Neural cell (in vitro differentiated cells): ENCODE measurements around the gene YIPF2. TPM values are rescaled to one million over a fixed set of nuclear protein-coding genes. Genes with fewer than 3 reads are reported as not detected.
"Not testable (repeated sequence)": the region's sequence is repeated elsewhere in the genome, so short reads cannot be mapped to it uniquely, and the experiment has no call there.

Experiments used
- H2AFZ ChIP-seq: fragments of 200-600, 300-800 bp; sonication (generic), shearing (Covaris generic); 2 replicates; pipeline ENCODE4 v1.6.0; 2014; ENCODE audit warnings: low read depth, mild to moderate bottlenecking, antibody characterized with exemption, low read length, moderate library complexity
- H3F3A ChIP-seq: fragments of 200-600 bp; shearing (Covaris generic); 2 replicates; pipeline ENCODE4 v1.6.1; 2016; ENCODE audit warnings: mild to moderate bottlenecking, moderate library complexity, mixed read lengths, antibody characterized with exemption, low read length; ENCODE audit not compliant: insufficient read depth, poor library complexity, severe bottlenecking
- H3K27ac ChIP-seq: fragments of 200-600, 300-800 bp; sonication (generic), shearing (Covaris generic); 2 replicates; pipeline ENCODE4 v1.5.1; 2014; ENCODE audit warnings: mild to moderate bottlenecking, low read length, moderate library complexity
- H3K27me3 ChIP-seq: fragments of 300-800, 200-600 bp; sonication (generic), shearing (Covaris generic); 2 replicates; pipeline ENCODE4 v1.6.0; 2014; ENCODE audit warnings: mild to moderate bottlenecking, low read depth, low read length, moderate library complexity; ENCODE audit not compliant: insufficient read depth
- H3K36me3 ChIP-seq: fragments of 300-800, 200-600 bp; sonication (generic), shearing (Covaris generic); 2 replicates; pipeline ENCODE4 v1.5.1; 2014; ENCODE audit warnings: mild to moderate bottlenecking, antibody characterized with exemption, low read length, moderate library complexity; ENCODE audit not compliant: insufficient read depth
- H3K4me2 ChIP-seq: fragments of 300-800, 200-600 bp; sonication (generic), shearing (Covaris generic); 2 replicates; pipeline ENCODE4 v1.6.0; 2014; ENCODE audit warnings: mild to moderate bottlenecking, low read length
- H3K4me3 ChIP-seq: fragments of 300-800, 200-600 bp; sonication (generic), shearing (Covaris generic); 2 replicates; pipeline ENCODE4 v1.5.1; 2014; ENCODE audit warnings: mild to moderate bottlenecking, low read length, moderate library complexity
- H3K79me2 ChIP-seq: fragments of 200-600 bp; shearing (Covaris generic); replicated peaks from 2 replicates; pipeline ENCODE4 v1.6.0; 2014; ENCODE audit warnings: mild to moderate bottlenecking, low read length, moderate library complexity; ENCODE audit not compliant: insufficient read depth
- H3K9ac ChIP-seq: fragments of 300-800, 200-600 bp; sonication (generic), shearing (Covaris generic); 2 replicates; pipeline ENCODE4 v1.6.1; 2016; ENCODE audit warnings: mild to moderate bottlenecking, low read length, mixed read lengths
- H3K9me2 ChIP-seq: fragments of 200-600 bp; shearing (Covaris generic); 2 replicates; pipeline ENCODE4 v1.6.1; 2016; ENCODE audit warnings: mild to moderate bottlenecking, low read length, mixed read lengths; ENCODE audit not compliant: insufficient read depth
- H3K9me3 ChIP-seq: fragments of 200-600, 300-800 bp; sonication (generic), shearing (Covaris generic); 2 replicates; pipeline ENCODE4 v1.6.1; 2016; ENCODE audit warnings: mild to moderate bottlenecking, mixed run types, low read length, moderate library complexity, mixed read lengths
- H4K20me1 ChIP-seq: fragments of 200-600 bp; shearing (Covaris generic); 2 replicates; pipeline ENCODE4 v1.6.1; 2016; ENCODE audit warnings: mild to moderate bottlenecking, mixed run types; ENCODE audit not compliant: insufficient read depth
- EP300 ChIP-seq: fragments of 450-650 bp; conservative IDR thresholded peaks from 2 replicates; pipeline ENCODE4 v1.6.1; 2014; ENCODE audit warnings: antibody characterized with exemption, mild to moderate bottlenecking, moderate library complexity; ENCODE audit not compliant: poor library complexity, severe bottlenecking
- EZH2 ChIP-seq: fragments of 200-600, 300-800 bp; shearing (Covaris generic), sonication (generic); IDR thresholded peaks from 2 replicates; pipeline ENCODE4 v1.6.1; 2014; ENCODE audit warnings: antibody characterized with exemption, low read length, borderline replicate concordance, mild to moderate bottlenecking; ENCODE audit not compliant: insufficient read depth, poor library complexity, severe bottlenecking
- MXI1 ChIP-seq: fragments of 450-650 bp; conservative IDR thresholded peaks from 2 replicates; pipeline ENCODE4 v1.6.1; 2014; ENCODE audit warnings: antibody characterized with exemption, mild to moderate bottlenecking; ENCODE audit not compliant: poor library complexity, severe bottlenecking
- POLR2AphosphoS5 ChIP-seq: IDR thresholded peaks from 2 replicates; pipeline ENCODE4 v1.6.1; 2012
- RAD21 ChIP-seq: fragments of 450-650 bp; conservative IDR thresholded peaks from 2 replicates; pipeline ENCODE4 v1.6.1; 2014; ENCODE audit warnings: antibody characterized with exemption, mild to moderate bottlenecking, moderate library complexity
- SMC3 ChIP-seq: fragments of 450-650 bp; conservative IDR thresholded peaks from 2 replicates; pipeline ENCODE4 v1.6.1; 2014; ENCODE audit warnings: antibody characterized with exemption, mild to moderate bottlenecking, moderate library complexity; ENCODE audit not compliant: poor library complexity
- TAF1 ChIP-seq: IDR thresholded peaks from 2 replicates; pipeline ENCODE4 v1.6.1; 2012; ENCODE audit warnings: low read depth
- polyA plus RNA-seq: library from polyadenylated mRNA; depleted of rRNA; stranded (reverse); fragments of >200 nt; gene quantifications from 2 replicates; pipeline ENCODE4 v1.2.3, GENCODE V29; 2014
- TF ChIP-seq, protein P1 (sequence below): IDR thresholded peaks from 2 replicates; pipeline ENCODE4 v1.6.1; 2012; ENCODE audit warnings: borderline replicate concordance
- TF ChIP-seq, protein P2 (sequence below): fragments of 450-650 bp; IDR thresholded peaks from 2 replicates; pipeline ENCODE4 v1.5.1; 2014; ENCODE audit warnings: antibody characterized with exemption, mild to moderate bottlenecking, moderate library complexity; ENCODE audit not compliant: poor library complexity, severe bottlenecking

Gene YIPF2
- polyA plus RNA-seq, 1 donor from 2014 or later, result 101 TPM

DNA sequence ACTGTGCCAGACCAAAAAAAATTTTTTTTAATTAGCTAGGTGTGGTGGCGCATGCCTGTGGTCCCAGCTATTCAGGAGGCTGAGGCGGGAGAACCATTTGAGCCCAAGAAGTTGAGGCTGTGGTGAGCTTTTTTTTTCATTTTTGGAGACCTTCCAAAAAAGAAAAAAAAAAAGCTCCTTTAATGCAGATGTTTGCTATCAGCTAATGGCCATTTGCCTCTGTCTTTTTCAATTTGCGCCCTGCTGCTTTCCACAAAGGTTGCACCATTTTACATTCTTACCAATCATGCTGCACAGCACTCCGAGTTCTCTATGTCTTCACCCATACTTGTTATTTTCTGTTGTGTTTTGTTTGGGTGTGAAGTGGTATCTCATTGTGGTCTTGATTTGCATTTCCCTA lies 16.8 kb upstream of the YIPF2 start:
- TF ChIP-seq POLR2AphosphoS5 (no peak), RAD21 (no peak), SMC3 (no peak), EP300 (no peak), EZH2 (no peak), MXI1 (no peak), TAF1 (no peak)
- TF ChIP-seq, protein P1, sequence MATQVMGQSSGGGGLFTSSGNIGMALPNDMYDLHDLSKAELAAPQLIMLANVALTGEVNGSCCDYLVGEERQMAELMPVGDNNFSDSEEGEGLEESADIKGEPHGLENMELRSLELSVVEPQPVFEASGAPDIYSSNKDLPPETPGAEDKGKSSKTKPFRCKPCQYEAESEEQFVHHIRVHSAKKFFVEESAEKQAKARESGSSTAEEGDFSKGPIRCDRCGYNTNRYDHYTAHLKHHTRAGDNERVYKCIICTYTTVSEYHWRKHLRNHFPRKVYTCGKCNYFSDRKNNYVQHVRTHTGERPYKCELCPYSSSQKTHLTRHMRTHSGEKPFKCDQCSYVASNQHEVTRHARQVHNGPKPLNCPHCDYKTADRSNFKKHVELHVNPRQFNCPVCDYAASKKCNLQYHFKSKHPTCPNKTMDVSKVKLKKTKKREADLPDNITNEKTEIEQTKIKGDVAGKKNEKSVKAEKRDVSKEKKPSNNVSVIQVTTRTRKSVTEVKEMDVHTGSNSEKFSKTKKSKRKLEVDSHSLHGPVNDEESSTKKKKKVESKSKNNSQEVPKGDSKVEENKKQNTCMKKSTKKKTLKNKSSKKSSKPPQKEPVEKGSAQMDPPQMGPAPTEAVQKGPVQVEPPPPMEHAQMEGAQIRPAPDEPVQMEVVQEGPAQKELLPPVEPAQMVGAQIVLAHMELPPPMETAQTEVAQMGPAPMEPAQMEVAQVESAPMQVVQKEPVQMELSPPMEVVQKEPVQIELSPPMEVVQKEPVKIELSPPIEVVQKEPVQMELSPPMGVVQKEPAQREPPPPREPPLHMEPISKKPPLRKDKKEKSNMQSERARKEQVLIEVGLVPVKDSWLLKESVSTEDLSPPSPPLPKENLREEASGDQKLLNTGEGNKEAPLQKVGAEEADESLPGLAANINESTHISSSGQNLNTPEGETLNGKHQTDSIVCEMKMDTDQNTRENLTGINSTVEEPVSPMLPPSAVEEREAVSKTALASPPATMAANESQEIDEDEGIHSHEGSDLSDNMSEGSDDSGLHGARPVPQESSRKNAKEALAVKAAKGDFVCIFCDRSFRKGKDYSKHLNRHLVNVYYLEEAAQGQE, result no peak
- TF ChIP-seq, protein P2, sequence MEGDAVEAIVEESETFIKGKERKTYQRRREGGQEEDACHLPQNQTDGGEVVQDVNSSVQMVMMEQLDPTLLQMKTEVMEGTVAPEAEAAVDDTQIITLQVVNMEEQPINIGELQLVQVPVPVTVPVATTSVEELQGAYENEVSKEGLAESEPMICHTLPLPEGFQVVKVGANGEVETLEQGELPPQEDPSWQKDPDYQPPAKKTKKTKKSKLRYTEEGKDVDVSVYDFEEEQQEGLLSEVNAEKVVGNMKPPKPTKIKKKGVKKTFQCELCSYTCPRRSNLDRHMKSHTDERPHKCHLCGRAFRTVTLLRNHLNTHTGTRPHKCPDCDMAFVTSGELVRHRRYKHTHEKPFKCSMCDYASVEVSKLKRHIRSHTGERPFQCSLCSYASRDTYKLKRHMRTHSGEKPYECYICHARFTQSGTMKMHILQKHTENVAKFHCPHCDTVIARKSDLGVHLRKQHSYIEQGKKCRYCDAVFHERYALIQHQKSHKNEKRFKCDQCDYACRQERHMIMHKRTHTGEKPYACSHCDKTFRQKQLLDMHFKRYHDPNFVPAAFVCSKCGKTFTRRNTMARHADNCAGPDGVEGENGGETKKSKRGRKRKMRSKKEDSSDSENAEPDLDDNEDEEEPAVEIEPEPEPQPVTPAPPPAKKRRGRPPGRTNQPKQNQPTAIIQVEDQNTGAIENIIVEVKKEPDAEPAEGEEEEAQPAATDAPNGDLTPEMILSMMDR, result no peak
- no peaks in the 10 kb centered on the region for H3K79me2 ChIP-seq
- no peaks in the 10 kb centered on the region for H4K20me1 ChIP-seq
- no peaks in the 10 kb centered on the region for H3K9me3 ChIP-seq
- H3K9me2 ChIP-seq, result no peaks in the 10 kb centered on the region
- H3K9ac ChIP-seq, result no peak overlapping the region
- no peaks in the 10 kb centered on the region for H3F3A ChIP-seq
- H3K36me3 ChIP-seq, result no peaks in the 10 kb centered on the region
- no peak overlapping the region for H3K27ac ChIP-seq
- H3K27me3 ChIP-seq, result no peaks in the 10 kb centered on the region
- no peak overlapping the region for H2AFZ ChIP-seq
- H3K4me2 ChIP-seq, result no peak overlapping the region
- no peak overlapping the region for H3K4me3 ChIP-seq

DNA sequence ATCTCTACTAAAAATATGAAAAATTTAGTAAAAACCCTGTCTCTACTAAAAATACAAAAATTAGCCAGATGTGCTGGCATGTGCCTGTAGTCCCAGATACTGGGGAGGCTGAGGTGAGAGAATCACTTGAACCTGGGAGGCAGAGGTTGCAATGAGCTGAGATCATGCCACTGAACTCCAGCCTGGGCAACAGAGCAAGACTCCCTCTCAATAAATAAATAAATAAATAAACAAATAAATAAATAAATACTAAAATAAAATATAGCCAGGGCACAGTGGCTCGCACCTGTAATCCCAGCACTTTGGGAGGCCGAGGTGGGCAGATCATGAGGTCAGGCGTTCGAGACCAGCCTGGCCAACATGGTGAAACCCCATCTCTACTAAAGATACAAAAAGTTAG lies 15.0 kb upstream of the YIPF2 start:
- not testable (repeated sequence) for H3K79me2 ChIP-seq, H3K4me3 ChIP-seq, H3K27me3 ChIP-seq, H4K20me1 ChIP-seq, H3K27ac ChIP-seq, H3K36me3 ChIP-seq, H2AFZ ChIP-seq, H3K4me2 ChIP-seq, H3K9me2 ChIP-seq, H3F3A ChIP-seq, H3K9ac ChIP-seq, H3K9me3 ChIP-seq

DNA sequence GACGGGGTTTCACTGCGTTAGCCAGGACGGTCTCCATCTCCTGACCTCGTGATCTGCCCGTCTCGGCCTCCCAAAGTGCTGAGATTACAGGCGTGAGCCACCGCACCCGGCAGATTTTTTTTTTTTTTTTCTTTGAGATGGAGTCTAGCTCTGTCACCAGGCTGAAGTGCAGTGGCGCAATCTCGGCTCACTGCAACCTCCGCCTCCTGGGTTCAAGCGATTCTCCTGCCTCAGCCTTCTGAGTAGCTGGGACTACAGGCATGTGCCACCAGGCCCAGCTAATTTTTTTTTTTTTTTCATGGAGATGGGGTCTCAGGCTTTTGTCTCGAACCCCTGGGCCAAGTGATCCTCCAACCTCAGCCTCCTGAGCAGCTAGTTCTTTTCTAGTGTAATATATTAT lies 13.2 kb upstream of the YIPF2 start:
- H3K9me3 ChIP-seq, H3K9ac ChIP-seq, H3K4me3 ChIP-seq, H2AFZ ChIP-seq, H3K27me3 ChIP-seq, H3K4me2 ChIP-seq, H3F3A ChIP-seq, H3K27ac ChIP-seq, H3K79me2 ChIP-seq, H4K20me1 ChIP-seq, H3K36me3 ChIP-seq, H3K9me2 ChIP-seq: not testable (repeated sequence)
